Activated CD4-positive, alpha-beta T cell treated with anti-CD3 and anti-CD28 coated beads, Interleukin-2, amount 50 U/mL, for 1 hour (primary cell): ENCODE measurements around the gene MZB1.
"Not testable (repeated sequence)": the region's sequence is repeated elsewhere in the genome, so short reads cannot be mapped to it uniquely, and the experiment has no call there.

Source experiments
- DNase-seq: peaks from one replicate; pipeline ENCODE4 v3.0.0-alpha.2; 2020

The MZB1 gene

DNA sequence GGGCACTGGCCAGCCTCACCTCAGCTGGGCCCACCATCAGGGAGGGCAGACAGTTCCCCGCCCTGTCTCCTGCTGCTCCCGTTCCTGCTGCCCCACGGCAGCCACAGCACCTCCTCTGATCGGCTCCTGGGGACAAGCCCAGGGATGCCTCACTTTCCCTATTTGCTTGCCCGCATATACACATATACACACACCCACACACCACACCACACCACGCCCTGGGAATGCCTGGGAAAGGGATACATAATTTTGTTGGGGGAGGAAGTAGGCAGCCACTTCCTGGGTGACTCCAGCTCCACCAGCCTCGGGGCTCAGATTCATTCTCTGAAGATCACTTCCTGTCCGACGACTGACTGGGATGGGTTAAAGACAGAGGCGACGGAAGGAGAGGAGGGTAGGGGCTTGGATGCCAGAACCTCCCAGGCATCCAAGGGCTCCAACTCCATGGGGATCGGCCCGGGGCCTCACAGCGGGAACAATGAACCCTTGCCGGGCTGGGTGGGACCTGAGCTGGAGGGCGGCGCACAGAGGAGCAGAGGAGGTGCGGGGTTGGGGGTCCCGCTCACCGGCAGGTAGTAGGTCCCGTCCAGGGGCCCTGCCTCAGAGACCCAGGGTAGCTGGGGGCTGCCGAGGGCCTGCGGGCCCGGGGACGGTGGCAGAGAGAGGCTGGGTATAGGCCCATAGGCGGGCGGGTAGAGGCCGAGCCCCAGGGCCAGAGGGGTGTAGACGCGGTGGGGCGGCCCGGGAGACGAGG is 2.0 kb upstream of the MZB1 start:
- no peak for DNase-seq

DNA sequence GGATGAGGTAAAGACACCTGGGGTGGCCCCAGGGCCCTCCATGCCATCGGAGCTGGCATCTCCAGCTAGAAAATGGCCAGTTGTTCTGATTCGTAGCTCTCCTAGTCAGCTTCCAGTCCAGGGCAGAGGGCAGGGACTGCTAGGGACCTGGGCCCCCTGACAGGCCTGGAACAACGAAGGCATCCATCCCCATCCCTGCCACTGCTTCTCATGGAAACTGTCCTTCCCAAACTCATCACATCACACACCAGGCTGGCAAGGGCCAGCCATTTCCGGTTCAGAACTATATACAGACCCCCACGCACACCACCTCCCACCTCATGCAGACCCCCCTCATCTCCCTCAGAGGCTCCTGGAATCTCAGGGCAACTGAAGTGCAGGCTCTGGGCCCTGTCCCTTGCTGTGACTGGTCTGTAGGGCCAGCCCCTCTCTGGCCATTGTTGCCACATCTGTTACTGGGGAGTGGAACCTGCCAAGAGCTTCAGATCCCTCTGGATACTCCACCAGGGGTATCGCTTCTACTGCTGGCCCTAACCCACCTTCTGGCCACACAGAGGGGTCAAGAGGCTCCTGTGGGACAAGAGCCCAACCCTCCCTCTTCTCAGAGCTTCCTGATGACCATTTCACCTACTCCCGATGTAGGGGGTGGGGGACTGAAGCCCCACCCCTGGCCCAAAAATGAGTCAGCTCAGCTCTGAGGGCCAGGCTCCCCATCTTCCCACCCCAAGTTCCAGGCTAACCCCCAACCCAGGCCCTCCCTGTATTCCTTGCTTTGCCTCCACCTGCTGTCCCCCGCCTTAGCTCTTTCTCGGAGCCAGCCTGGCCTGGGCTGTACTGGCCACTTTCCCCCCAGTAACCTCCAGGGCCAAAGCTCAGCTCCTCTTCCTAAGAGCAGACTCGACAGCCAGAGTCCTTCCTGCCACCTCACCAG is 1.2 kb upstream of the MZB1 start:
- DNase-seq, result no peak

DNA sequence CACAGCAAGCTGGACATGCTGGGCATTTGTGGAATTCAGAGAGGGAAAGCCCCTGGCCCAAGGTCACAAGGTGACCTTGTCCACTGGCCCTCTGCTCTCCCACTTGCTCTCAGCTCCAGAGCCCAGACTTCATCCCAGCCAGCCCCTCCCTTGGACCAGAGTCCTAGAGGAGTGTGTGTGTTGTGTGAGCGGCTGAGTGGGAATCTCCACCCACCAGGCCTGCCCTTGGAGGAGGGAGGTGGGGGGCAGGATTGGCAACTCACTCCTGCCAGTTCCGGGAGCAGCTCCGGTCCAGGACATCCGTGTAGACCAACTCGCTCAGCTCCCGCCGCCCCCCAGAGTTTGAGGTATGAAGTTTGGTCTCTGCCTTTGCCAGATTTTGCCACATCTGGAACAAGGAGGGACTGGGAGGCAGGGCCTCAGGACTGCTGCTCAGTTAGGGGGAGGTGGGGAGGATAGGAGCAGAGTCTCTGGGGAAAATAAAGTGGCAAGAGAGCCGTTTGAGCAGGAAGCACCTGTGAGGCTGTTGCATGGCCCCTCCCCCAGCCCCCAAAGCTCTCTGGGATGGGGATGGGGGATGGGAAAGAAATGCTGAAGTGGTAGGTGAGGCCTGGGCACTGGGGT is 1.4 kb downstream of the MZB1 start:
- DNase-seq, result no peak

DNA sequence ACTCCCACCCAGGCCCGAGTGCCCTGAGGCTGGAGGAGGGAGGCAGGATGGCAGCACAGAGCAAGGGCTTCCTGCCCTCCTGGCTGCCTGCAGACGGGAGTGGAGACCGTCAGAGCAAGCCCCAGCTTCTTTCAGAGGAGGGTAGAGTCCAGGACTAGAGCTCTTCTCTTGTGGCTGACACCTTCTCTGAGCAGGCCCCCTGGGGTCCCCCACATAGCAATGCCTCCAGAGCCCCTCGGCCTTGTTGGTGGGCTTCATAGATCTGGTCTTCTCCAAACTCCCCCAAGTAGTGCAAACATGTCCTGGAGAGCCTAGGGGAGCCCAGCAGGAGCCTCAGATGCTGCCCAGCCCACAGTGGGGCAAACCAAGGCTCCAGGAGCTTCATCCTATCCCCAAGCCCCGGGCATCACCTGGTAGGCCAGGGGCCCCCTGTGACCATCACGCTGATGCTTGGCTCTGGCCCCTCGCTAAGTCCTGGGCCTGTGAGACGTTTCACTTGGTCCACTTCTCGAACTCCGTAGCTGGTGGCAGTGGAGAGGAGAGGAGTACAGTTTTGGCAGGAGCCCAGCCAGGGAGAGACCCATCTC is 2.0 kb downstream of the MZB1 start:
- no peak for DNase-seq

DNA sequence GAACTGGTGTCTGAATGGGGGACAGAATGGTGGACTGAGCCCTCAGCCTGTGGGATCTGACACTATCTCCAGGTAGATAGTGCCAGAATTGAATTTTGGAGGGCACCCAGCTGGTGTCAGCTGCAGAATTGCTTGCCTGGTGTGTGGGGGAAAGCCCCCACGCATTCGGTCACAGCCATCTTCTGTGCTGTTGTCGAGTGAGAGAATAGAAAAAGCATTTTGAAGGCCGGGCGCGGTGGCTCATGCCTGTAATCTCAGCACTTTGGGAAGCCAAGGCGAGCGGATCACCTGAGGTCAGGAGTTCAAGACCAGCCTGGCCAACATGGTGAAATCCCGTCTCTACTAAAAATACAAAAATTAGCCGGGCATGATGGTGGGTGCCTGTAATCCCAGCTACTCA is 2.8 kb downstream of the MZB1 start:
- not testable (repeated sequence) for DNase-seq

DNA sequence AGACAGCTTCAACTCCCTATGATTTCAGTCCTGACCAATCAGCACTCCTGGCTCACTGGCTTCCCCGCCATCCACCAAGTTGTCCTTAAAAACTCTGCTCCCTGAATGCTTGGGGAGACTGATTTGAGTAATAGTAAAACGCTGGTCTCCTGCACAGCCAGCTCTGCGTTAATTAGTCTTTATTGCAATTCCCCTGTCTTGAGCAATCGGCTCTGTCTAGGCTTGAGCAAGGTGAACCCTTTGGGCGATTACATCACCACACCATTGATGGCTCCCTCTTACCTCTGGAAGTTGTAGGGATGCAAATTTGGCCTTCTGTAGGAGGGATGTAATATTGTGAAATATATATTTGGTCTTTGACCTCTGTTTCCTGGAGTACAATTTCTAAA is 3.7 kb downstream of the MZB1 start:
- no peak for DNase-seq

DNA sequence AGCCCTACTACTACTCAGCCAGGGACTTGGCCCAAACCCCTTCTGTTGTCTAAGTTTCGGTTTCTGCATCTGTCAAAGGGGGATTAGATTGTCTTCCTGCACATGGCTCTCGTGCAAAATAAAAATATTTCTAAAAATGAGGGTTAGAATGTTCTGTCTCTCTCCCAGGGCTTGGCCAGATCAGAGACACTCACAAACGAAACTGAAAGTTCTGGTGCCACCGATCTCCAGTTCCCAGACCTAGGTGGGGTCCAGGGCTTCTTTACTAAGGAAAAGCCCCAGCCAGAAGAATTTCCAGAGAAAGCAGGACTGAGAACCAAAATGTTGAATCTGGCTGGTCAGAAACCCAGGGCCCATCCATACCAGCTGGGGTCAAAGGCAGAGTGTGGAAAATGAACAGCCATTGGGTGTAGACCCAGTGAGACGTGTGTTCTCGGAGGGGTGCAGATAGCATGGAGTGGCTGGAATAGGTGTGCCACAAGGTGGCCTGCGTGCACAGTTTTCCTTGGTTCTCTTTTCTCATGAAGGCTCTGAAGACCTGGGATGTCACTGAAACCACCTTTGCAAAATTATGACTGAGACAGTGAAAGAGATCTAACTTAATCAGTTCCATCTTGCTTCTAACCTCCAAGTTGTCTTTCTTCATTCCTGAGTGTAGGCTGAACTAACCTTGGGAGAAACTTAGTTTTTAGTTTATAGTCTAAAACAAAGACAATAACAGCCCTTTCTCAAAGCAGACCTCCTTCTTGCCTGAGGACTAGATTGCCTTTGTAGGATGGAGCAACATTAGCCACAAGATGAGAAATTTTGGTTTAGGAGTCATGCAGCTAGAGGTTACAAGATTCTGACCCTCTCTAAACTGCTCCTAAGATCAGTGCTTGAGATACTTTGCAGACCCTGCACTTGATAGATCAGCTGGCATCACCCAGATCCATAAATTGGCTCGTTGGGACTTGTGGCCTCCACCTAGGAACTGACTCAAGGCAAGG is 4.4 kb downstream of the MZB1 start:
- no peak for DNase-seq

DNA sequence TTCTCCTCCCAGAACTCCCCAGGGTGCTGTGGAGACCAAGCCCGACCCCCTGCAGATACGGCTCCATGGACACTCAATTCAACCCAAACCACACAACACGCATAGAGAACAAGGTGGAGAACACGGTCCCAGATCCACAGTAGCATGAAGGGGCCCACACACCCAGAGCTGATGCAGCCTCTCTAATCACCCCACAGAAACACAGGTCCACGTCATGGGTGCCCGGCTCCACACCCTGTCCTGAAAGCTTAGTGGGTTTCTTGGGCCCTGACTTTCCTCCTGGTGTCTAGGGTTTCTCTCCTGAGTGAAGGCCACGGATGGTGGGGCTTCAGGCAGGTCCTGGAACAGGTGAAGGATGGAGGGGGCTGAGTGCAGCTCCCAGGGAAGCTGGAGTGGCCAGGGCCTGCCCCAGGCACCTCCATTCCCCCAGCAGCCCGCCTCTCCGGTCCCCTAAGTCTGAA is 5.1 kb downstream of the MZB1 start:
- DNase-seq, result no peak

DNA sequence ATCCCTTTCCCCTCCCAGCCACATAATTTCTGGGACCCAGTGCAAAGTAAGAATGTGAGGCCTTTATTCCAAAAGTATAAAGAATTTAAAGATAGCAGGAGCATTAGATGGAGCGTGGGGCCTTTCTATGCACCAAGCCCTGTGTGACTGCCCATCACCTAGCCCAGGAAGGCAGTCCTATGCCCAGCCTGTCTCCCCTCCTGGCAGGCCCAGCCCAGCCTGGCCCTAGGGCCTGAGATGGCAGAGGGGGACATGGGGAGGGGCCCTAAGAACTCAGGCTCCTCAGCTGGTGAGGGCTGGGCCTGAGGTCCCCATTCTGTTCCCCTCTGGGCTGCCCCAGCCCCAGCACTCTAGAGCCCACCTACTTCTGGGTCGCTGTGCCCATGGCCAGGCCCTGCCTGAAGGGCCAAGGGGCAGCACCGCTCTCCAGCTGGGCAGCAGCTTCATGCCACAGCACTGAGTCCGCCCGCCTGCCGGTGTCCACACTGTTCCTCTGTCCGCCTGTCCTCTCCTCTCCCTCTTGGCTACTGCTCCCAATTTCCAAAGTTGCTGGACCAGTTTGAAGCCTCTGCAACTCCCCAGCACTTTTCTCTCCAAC is 5.6 kb downstream of the MZB1 start:
- no peak for DNase-seq

DNA sequence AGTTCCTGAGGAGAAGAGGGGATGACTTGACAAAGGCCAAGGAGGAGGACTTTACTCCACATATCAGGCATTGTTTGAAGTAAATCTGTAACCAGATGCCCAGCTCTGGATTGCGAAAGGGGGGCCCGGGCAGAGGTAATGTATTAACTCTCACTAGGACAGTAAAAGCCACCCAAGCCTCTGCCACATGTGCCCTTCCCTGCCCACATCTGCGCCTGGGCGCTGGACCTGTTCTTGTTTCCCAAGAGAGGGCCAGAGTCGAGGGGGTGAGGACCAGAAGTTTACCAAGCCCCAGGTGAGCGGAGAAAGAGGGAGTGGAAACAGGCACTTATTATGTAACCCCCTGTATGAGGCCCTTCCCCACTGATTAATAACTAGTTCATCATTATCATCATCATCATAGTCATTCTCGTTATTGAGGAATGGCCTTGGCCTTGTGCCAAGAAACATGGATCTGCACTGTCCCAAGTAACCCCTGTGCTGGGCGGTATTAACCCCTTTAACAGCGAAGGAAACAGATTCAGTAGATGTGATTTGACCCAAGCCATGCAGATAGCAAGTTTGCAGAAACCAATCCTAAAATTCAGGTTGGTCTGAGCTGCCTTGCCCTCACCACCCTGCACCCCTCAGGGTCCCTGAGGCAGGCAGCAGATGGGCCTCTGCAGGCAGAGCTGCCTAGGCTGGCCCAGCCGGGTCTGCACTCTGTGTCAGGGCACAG is 6.3 kb downstream of the MZB1 start, which contains the start of gene SLC23A1:
Gene SLC23A1, minus strand, starts transcription at position 23 of the 718 bp plus-strand sequence. CDS start 44 bp downstream, outside the sequence.
- no peak for DNase-seq

DNA sequence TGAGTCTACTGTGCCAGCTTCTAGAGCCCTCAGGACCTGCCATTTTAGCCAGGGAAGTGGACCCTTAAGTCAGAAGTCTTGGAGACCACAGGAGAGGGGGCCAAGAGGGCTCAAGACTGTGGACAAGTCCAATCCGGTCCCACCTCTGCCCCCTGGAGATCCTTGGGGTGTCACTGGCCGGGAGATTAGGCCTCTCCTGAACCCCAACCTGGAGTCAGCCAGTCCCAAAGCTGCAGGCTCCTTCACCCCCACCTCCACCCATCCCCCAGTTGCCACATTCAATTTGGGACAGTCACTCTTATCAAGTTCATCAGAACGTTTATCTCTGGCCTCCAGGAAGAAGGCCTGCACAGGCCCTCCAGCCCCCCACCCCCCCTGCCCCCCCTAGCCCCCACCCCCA is 6.9 kb downstream of the MZB1 start:
- no peak for DNase-seq

DNA sequence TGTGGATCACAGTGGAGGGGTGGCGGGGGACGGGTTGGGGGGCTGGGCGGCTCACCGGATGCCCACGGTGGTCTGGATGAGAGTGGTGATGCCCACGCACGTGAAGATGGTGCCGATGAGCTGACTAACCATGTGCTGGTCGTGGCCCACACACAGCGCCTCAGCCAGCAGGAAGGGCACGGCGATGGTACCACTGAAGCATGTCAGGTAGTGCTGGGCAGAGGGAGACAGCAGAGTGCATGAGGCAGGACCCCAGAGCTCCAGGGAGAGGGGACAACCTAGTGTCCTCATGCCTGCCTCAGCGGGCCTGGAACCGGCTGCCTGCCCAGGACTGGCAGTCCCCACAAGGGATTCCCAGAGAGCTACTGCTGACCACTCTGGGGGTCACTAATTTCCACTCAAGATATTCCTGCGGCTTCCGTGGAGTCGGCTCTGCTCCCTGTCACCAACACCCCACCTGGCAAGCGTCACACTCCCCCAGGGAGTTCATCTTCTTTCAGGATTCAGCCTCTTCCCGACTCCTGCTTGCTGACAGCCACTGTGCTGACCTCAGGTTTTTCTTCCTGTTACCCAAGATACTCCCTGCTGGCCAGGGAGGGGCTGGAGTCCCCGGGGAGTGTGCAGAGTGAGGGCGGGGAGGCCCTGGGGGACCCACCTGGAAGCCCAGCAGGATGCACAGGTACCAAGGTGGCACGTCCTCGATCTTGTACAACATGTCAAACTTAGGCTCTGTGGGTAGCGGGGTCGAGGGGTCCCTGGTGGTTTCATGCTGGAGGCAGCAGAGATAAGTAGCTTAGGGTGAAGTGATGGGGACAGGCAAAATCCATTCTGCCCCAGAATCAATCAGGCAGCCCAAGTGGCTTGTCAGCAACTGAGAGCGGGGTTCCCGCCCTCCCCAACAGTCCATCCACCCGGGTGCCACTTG is 7.6 kb downstream of the MZB1 start:
- DNase-seq, result no peak

DNA sequence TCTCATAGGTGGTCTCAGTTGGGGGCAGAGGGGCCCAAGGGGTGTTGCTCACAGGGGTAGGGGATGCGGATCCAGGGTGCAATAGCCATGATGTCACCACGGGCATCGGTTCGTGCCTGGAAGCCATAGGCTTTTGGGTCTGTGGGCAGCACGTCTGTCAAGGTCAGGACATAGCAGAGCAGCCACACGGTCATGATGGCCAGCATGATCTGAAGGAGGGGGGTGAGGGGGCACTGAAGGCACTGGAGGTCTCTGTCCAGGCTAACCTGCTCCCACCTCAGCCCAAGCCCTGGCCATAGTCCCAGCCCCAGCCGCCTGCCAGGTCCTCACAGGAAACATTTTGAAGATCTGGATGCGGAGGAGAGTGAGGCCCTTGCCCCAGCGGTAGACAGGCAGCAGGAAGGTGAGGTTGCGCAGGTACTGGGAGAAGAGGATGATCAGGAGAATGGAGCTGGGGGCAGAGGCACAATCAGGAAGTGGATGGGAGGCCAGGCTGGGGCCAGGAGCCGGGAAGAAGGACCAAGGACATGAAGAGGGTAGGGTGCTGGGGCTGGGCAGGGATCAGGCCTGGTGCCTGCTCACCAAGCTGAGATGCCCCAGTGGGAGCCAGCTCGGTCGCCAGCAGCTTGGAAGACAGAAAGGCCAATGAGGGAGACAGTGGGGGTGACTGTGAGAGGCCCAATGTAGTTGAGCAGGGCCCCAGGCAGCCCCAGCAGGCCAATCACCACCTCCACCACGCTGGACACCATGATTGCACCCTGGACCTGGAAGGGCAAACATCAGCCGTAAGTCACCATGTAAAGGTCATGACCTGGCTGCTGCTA is 9.9 kb downstream of the MZB1 start:
- no peak for DNase-seq

DNA sequence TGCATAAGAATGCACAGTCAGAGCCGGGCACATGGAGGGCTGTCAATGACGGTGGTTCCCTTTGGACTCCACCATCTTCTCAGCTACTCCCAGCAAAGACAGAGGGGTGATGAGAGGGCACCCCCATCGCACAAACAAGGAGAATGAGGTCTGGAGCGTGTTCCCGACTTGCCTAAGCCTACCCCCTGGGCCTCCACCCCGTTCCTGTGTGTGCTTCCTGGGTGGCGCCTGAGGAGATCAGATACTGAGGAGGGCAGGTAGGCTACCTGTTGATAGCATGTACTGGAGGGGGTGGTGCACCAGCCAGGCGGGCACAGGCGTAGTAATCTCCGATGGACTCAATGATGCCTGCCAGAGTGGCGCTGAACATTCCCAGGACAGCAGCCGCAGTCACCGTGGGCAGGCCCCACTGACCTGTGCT is 10.8 kb downstream of the MZB1 start:
- DNase-seq, result no peak

DNA sequence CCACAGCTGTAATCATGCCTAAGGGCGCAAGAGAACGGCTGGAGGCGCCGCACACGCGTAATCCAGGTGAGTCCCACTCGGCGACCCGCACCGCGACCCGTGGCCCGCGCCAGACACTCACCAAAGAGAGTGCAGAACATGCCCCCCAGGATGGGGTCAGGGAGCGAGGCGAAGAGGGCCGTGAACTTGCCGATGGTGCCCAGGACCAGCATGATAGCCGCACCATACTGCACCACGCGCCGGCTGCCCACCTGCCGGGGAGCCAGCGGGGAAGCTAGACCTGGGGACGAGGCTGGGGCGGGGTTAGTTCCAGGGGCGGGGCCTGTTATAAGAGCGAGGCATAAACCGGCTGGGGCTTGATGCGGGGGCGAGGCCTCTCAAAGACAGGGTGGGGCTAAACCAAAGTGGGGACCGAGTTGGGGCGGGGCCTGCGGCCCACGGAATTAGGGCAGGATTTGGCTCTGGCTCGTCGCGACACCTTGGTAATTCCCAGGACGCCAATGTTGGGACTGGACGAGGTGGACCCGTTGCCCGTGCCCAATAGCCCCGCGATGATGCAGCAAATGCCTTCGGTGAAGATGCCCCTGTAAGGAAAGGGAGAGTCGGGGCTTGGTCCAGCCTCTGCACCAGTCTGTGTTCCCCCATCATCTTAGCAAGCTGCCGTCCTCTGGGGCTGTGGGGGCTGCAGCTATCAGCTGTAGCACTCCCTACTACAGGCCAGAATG is 11.4 kb downstream of the MZB1 start:
- DNase-seq, result no peak

DNA sequence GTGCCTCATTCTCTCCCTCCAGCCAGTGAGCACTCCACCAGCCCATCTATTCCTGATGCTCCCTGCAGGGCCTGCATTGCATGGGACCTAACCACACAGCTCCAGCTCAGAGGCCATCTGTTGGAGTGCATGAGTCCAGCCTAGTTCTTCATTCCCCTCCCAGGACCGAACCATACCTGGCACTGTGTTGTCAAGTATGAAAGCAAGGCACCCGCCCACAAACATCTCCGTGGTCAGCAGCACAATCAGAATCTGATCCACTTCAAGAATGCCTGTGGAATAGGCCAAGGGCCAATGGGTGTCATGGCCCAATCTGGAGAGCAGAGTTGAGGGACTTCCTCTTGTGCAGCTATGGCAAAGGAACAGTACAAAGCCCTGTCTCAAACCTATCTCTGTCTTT is 12.5 kb downstream of the MZB1 start:
- no peak for DNase-seq

DNA sequence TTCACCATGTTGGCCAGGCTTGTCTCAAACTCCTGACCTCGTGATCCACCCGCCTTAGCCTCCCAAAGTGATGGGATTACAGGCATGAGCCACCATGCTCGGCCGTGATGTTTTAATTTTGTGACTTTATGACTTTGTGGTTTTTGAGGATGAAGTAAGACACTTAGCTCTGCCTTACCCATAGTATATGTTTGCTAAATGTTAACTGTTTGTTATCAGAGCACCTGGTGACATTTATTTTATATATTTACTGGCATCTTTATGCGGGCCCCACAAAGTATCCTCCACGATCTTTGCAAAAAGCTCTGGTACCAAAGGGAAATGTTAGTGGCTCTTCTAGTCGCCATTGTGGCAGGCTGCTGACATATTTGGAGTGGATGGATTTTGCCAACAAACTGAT is 13.3 kb downstream of the MZB1 start:
- DNase-seq, result no peak

DNA sequence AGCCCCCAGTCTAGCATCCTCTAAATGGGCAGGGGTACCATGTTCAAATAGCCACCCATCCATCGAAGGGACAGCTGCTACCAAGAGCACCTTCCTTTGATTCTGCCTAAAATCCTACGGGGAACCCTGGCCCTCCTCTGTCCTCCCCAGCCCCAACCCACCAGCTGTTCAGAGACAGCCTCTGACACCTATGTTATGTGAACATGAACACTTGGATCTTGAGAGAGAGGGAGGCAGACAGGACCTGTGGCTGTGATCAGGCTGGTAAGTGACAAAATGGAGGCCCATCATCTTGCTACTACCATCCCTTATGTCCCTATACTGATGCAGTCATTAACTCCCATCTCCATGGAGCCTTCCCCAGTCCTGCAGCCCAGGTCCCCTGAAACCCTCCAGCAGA is 14.8 kb downstream of the MZB1 start:
- no peak for DNase-seq
